Karpas-422 (cell line): ENCODE data around the gene DOCK4. TPM values are rescaled to one million over a fixed set of nuclear protein-coding genes. Genes with fewer than 3 reads are reported as not detected.

Experiments used
- DNase-seq: peaks from one replicate; pipeline ENCODE4 v3.0.0-alpha.2; 2015
- H2AFZ ChIP-seq: fragments of 200-600 bp; sonication (generic); 2 replicates; pipeline ENCODE4 v1.6.1; 2014; ENCODE audit warnings: antibody characterized with exemption, low read length, mixed read lengths
- H3K27ac ChIP-seq: fragments of 200-600 bp; sonication (generic); 2 replicates; pipeline ENCODE4 v1.5.1; 2014; ENCODE audit warnings: mild to moderate bottlenecking, low read length, moderate library complexity
- H3K27me3 ChIP-seq: fragments of 200-600 bp; sonication (generic); 2 replicates; pipeline ENCODE4 v1.6.1; 2014; ENCODE audit warnings: low read length, mixed read lengths
- H3K36me3 ChIP-seq: fragments of 200-600 bp; sonication (generic); 2 replicates; pipeline ENCODE4 v1.6.1; 2014; ENCODE audit warnings: low read length, mixed read lengths; ENCODE audit not compliant: insufficient read depth
- H3K4me1 ChIP-seq: fragments of 200-600 bp; sonication (generic); 2 replicates; pipeline ENCODE4 v1.6.1; 2014; ENCODE audit warnings: mild to moderate bottlenecking, low read length, mixed read lengths
- H3K4me2 ChIP-seq: fragments of 200-600 bp; sonication (generic); 2 replicates; pipeline ENCODE4 v1.6.1; 2014; ENCODE audit warnings: low read length, low read depth, mild to moderate bottlenecking; ENCODE audit not compliant: poor library complexity, severe bottlenecking
- H3K4me3 ChIP-seq: fragments of 200-600 bp; sonication (generic); 2 replicates; pipeline ENCODE4 v1.5.1; 2014; ENCODE audit warnings: mild to moderate bottlenecking, antibody characterized with exemption, low read length, mixed read lengths
- H3K79me2 ChIP-seq: fragments of 200-600 bp; sonication (generic); 2 replicates; pipeline ENCODE4 v1.6.1; 2014; ENCODE audit warnings: mild to moderate bottlenecking, low read length, mixed read lengths
- H3K9ac ChIP-seq: fragments of 200-600 bp; sonication (generic); 2 replicates; pipeline ENCODE4 v1.6.0; 2014; ENCODE audit warnings: low read length
- H3K9me2 ChIP-seq: fragments of 200-600 bp; sonication (generic), shearing (Covaris generic); replicated peaks from 2 replicates; pipeline ENCODE4 v1.6.0; 2014; ENCODE audit warnings: mild to moderate bottlenecking, low read length, moderate library complexity; ENCODE audit not compliant: insufficient read depth
- H3K9me3 ChIP-seq: fragments of 300-700, 200-600 bp; sonication (generic); 2 replicates; pipeline ENCODE4 v1.6.1; 2014; ENCODE audit warnings: low read length, mixed read lengths
- H4K20me1 ChIP-seq: fragments of 200-600 bp; sonication (generic); 2 replicates; pipeline ENCODE4 v1.6.1; 2014; ENCODE audit warnings: mild to moderate bottlenecking, antibody characterized with exemption, low read length, low read depth; ENCODE audit not compliant: insufficient read depth
- total RNA-seq: library from RNA; depleted of rRNA; stranded (reverse); fragments of >200 nt; shearing (Covaris generic); gene quantifications from 2 replicates; pipeline ENCODE4 v1.2.3, GENCODE V29; 2014; ENCODE audit warnings: low replicate concordance

Gene DOCK4
- total RNA-seq, 1 experiment from 2014 or later = 0.07 TPM

- Histone ChIP-seq H3K9me3 (no peaks in the 10 kb centered on the region), H3K4me2 (no peak overlapping the region), H3K27ac (no peak overlapping the region), H3K9me2 (no peaks in the 10 kb centered on the region), H3K9ac (no peak overlapping the region), H3K79me2 (no peaks in the 10 kb centered on the region), H3K4me3 (no peak overlapping the region), H3K36me3 (no peaks in the 10 kb centered on the region), H4K20me1 (no peaks in the 10 kb centered on the region), H3K27me3 (no peaks in the 10 kb centered on the region), H3K4me1 (no peaks in the 10 kb centered on the region), H2AFZ (no peak overlapping the region)
- DNase-seq = no peak
Measured at GRCh38 chr7:112157072-112157471, 49.1 kb downstream of the DOCK4 start.

- Histone ChIP-seq H3K79me2 (no peaks in the 10 kb centered on the region), H3K4me2 (no peak overlapping the region), H3K4me1 (no peaks in the 10 kb centered on the region), H3K27ac (no peak overlapping the region), H3K9ac (no peak overlapping the region), H3K4me3 (no peak overlapping the region), H3K36me3 (no peaks in the 10 kb centered on the region), H3K27me3 (no peaks in the 10 kb centered on the region), H3K9me2 (no peaks in the 10 kb centered on the region), H2AFZ (no peak overlapping the region), H4K20me1 (no peaks in the 10 kb centered on the region), H3K9me3 (no peaks in the 10 kb centered on the region)
- DNase-seq = no peak
Measured at GRCh38 chr7:112156412-112156811, 49.8 kb downstream of the DOCK4 start.

DNA sequence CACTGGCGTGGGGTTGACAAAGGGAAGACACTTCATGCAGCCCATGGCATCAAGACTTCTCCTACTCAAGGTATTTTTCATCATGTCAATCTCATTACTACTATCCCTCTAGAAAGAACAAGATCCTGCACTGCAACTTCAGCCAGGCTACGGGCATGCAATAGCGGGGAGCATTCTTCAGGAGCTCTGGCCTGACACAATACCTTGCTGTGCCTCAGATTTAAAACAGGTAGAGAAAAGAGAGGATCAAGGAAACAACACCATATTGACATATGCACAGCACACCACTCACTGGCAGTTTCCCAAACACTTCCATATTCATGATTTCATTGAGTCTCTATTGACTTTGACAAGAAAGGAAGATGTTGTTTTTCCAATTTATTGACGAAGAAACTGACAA lies 51.5 kb downstream of the DOCK4 start:
- Histone ChIP-seq H3K4me2 (no peak overlapping the region), H4K20me1 (no peaks in the 10 kb centered on the region), H3K9ac (no peak overlapping the region), H2AFZ (no peak overlapping the region), H3K27me3 (no peaks in the 10 kb centered on the region), H3K9me2 (no peaks in the 10 kb centered on the region), H3K27ac (no peak overlapping the region), H3K79me2 (no peaks in the 10 kb centered on the region), H3K4me1 (no peaks in the 10 kb centered on the region), H3K36me3 (no peaks in the 10 kb centered on the region), H3K4me3 (no peak overlapping the region), H3K9me3 (no peaks in the 10 kb centered on the region)
- no peak for DNase-seq

GRCh38 chr7:112152186-112152585 lies 54.0 kb downstream of the DOCK4 start:
- no peaks in the 10 kb centered on the region for H3K9me2 ChIP-seq
- no peak overlapping the region for H3K27ac ChIP-seq
- no peak overlapping the region for H3K4me2 ChIP-seq
- no peaks in the 10 kb centered on the region for H3K27me3 ChIP-seq
- DNase-seq = no peak
- H3K36me3 ChIP-seq = no peaks in the 10 kb centered on the region
- H3K9ac ChIP-seq = no peak overlapping the region
- no peak overlapping the region for H3K4me3 ChIP-seq
- no peaks in the 10 kb centered on the region for H3K4me1 ChIP-seq
- H3K9me3 ChIP-seq = no peaks in the 10 kb centered on the region
- H2AFZ ChIP-seq = no peak overlapping the region
- H3K79me2 ChIP-seq = no peaks in the 10 kb centered on the region
- H4K20me1 ChIP-seq = no peaks in the 10 kb centered on the region

DNA sequence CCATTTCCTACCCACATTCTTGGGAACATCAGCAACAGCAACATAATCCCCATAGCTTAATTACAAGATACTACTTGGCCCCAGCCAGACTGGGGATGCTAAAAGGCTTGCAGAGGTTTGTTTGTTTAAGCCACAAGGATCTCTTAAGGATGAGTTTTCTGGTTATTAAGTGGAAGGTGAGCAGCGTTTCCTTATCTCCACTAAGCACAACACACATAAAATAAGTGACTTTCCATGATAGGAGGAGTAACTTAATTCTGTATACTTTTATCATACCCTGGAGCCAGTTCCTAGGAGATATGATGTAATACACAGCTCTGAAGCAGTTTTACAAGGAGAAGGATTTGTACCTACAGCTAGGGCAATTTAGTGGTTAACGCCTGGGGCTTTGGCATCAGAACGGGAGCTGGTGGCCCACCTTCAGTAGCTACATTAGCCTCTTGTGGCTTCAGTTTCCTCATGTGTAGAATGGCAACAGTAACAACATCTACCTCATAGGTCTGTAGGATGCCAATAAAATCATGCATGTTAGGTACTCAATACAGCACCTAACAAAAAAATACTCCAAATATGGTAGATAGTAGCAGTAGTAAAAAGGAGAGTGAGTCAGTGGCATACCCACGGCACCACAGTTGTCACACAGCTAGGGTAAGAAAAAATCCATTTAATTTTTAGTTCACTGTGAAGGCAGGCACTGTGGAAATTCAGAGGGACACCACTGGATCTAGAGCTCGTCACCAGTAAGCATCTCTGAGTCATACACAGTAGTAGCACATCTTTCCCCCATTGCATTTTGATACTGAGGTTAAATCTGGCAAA lies 55.2 kb downstream of the DOCK4 start:
- H2AFZ ChIP-seq = no peak overlapping the region
- H3K27ac ChIP-seq = no peak overlapping the region
- no peak overlapping the region for H3K4me2 ChIP-seq
- H3K4me3 ChIP-seq = no peak overlapping the region
- no peaks in the 10 kb centered on the region for H3K36me3 ChIP-seq
- no peaks in the 10 kb centered on the region for H3K9me3 ChIP-seq
- no peaks in the 10 kb centered on the region for H4K20me1 ChIP-seq
- no peaks in the 10 kb centered on the region for H3K9me2 ChIP-seq
- no peaks in the 10 kb centered on the region for H3K27me3 ChIP-seq
- no peak for DNase-seq
- no peaks in the 10 kb centered on the region for H3K79me2 ChIP-seq
- H3K9ac ChIP-seq = no peak overlapping the region
- no peaks in the 10 kb centered on the region for H3K4me1 ChIP-seq

GRCh38 chr7:112149734-112150133 lies 56.5 kb downstream of the DOCK4 start:
- no peak overlapping the region for H3K9ac ChIP-seq
- no peaks in the 10 kb centered on the region for H4K20me1 ChIP-seq
- H3K4me1 ChIP-seq = no peaks in the 10 kb centered on the region
- no peak overlapping the region for H3K4me3 ChIP-seq
- no peak for DNase-seq
- H3K9me3 ChIP-seq = no peaks in the 10 kb centered on the region
- H3K27ac ChIP-seq = no peak overlapping the region
- no peak overlapping the region for H2AFZ ChIP-seq
- no peaks in the 10 kb centered on the region for H3K27me3 ChIP-seq
- H3K4me2 ChIP-seq = no peak overlapping the region
- H3K79me2 ChIP-seq = no peaks in the 10 kb centered on the region
- no peaks in the 10 kb centered on the region for H3K9me2 ChIP-seq
- H3K36me3 ChIP-seq = no peaks in the 10 kb centered on the region

- H4K20me1 ChIP-seq = no peaks in the 10 kb centered on the region
- no peaks in the 10 kb centered on the region for H3K79me2 ChIP-seq
- H3K27ac ChIP-seq = no peak overlapping the region
- H3K9me2 ChIP-seq = no peaks in the 10 kb centered on the region
- no peak overlapping the region for H2AFZ ChIP-seq
- no peak overlapping the region for H3K4me3 ChIP-seq
- no peak overlapping the region for H3K4me2 ChIP-seq
- H3K9ac ChIP-seq = no peak overlapping the region
- no peaks in the 10 kb centered on the region for H3K9me3 ChIP-seq
- no peak for DNase-seq
- H3K36me3 ChIP-seq = no peaks in the 10 kb centered on the region
- H3K4me1 ChIP-seq = no peaks in the 10 kb centered on the region
- no peaks in the 10 kb centered on the region for H3K27me3 ChIP-seq
Measured at GRCh38 chr7:112147793-112148361, 58.3 kb downstream of the DOCK4 start.

GRCh38 chr7:112145206-112145605 lies 61.0 kb downstream of the DOCK4 start:
- Histone ChIP-seq H3K4me1 (no peaks in the 10 kb centered on the region), H3K9me3 (no peaks in the 10 kb centered on the region), H3K9me2 (no peaks in the 10 kb centered on the region), H3K4me3 (no peak overlapping the region), H2AFZ (no peak overlapping the region), H3K36me3 (no peaks in the 10 kb centered on the region), H3K4me2 (no peak overlapping the region), H3K27me3 (no peaks in the 10 kb centered on the region), H3K27ac (no peak overlapping the region), H4K20me1 (no peaks in the 10 kb centered on the region), H3K79me2 (no peaks in the 10 kb centered on the region), H3K9ac (no peak overlapping the region)
- DNase-seq = no peak
